HepG2 (cell line): ENCODE measurements around the gene LIN7A. TPM values are rescaled to one million over a fixed set of nuclear protein-coding genes. Genes with fewer than 3 reads are reported as not detected.

Source experiments
- BCL3 ChIP-seq: sonication (generic); formaldehyde crosslinking; IDR thresholded peaks from 2 replicates; pipeline ENCODE4 v1.5.1; 2020; ENCODE audit warnings: mild to moderate bottlenecking, missing genetic modification reagents, moderate library complexity
- CEBPG ChIP-seq: IDR thresholded peaks from 2 replicates; pipeline ENCODE4 v1.6.1; 2016
- FOXO1 ChIP-seq: sonication (generic); formaldehyde crosslinking; IDR thresholded peaks from 2 replicates; pipeline ENCODE4 v1.4.0; 2020; ENCODE audit warnings: missing genetic modification reagents
- FOXP1 ChIP-seq, 2 experiments: fragments of 450-650 bp in 1 of 2; IDR thresholded peaks; 2 replicates each; pipeline ENCODE4 v1.6.1; 2017 to 2018; ENCODE audit warnings: antibody characterized with exemption in 1 of 2
- GATAD1 ChIP-seq: IDR thresholded peaks from 2 replicates; pipeline ENCODE4 v1.6.1; 2016; ENCODE audit warnings: missing genetic modification reagents, missing compliant biosample characterization
- GPBP1L1 ChIP-seq: sonication (generic); formaldehyde crosslinking; IDR thresholded peaks from 2 replicates; pipeline ENCODE4 v1.5.0; 2020; ENCODE audit warnings: mild to moderate bottlenecking, missing genetic modification reagents
- HNF1A ChIP-seq, 2 experiments: sonication (generic) in 1 of 2; formaldehyde crosslinking in 1 of 2; IDR thresholded peaks; 2 replicates each; pipeline versions ENCODE4 v1.4.0 to v1.6.1; 2016 to 2020; ENCODE audit warnings: borderline replicate concordance in 1 of 2, low read depth in 1 of 2, mild to moderate bottlenecking in 1 of 2, missing genetic modification reagents in 1 of 2
- ISX ChIP-seq: sonication (generic); formaldehyde crosslinking; conservative IDR thresholded peaks from 2 replicates; pipeline ENCODE4 v1.5.0; 2020; ENCODE audit warnings: missing genetic modification reagents
- MLXIP ChIP-seq: sonication (generic); formaldehyde crosslinking; IDR thresholded peaks from 2 replicates; pipeline ENCODE4 v1.9.0; 2021; ENCODE audit warnings: missing genetic modification reagents, borderline replicate concordance
- REPIN1 ChIP-seq: sonication (generic); formaldehyde crosslinking; IDR thresholded peaks from 2 replicates; pipeline ENCODE4 v1.8.0; 2022; ENCODE audit warnings: missing genetic modification reagents, low read depth, mild to moderate bottlenecking, borderline replicate concordance
- ZBTB42 ChIP-seq: sonication (generic); formaldehyde crosslinking; IDR thresholded peaks from 2 replicates; pipeline ENCODE4 v1.5.0; 2020; ENCODE audit warnings: mild to moderate bottlenecking, missing genetic modification reagents
- ZBTB7A ChIP-seq: sonication (generic); formaldehyde crosslinking; IDR thresholded peaks from 2 replicates; pipeline ENCODE4 v1.8.0; 2022; ENCODE audit warnings: mild to moderate bottlenecking, missing genetic modification reagents
- ZNF264 ChIP-seq: sonication (generic); formaldehyde crosslinking; IDR thresholded peaks from 2 replicates; pipeline ENCODE4 v1.4.0; 2020; ENCODE audit warnings: missing genetic modification reagents
- ZNF441 ChIP-seq: sonication (generic); formaldehyde crosslinking; IDR thresholded peaks from 2 replicates; pipeline ENCODE4 v1.7.0; 2021; ENCODE audit warnings: missing genetic modification reagents, borderline replicate concordance
- ZSCAN21 ChIP-seq: sonication (generic); formaldehyde crosslinking; IDR thresholded peaks from 2 replicates; pipeline ENCODE4 v1.8.0; 2022; ENCODE audit warnings: mild to moderate bottlenecking, missing genetic modification reagents, moderate library complexity, borderline replicate concordance
- polyA plus RNA-seq, 8 experiments: library from polyadenylated mRNA; depleted of rRNA in 3 of 8; stranded (reverse) in 7 of 8; unstranded in 1 of 8; fragments of >200 nt; fragmentation: Illumina TruSeq in 4 of 8; extraction: Trizol in 4 of 8; gene quantifications; 2 replicates each; pipeline versions ENCODE4 v1.2.1 to v1.2.3, GENCODE V29; 2011 to 2016; ENCODE audit warnings: low read depth in 4 of 8, missing spikeins in 1 of 8, mixed read lengths in 1 of 8; ENCODE audit not compliant: insufficient read depth in 1 of 8
- total RNA-seq, 5 experiments: library from RNA; depleted of rRNA; stranded (reverse); fragments of >200 nt; fragmentation: Illumina TruSeq; extraction: Trizol; gene quantifications; 2 replicates each; pipeline ENCODE4 v1.2.3, GENCODE V29; 2016; ENCODE audit warnings: low read depth in 1 of 5

LIN7A gene
- total and polyA plus RNA-seq, 2 of the 13 experiments (the other 11 are each of a cell fraction or from before 2014, with no cell fraction given), result 18.5 to 19.2 TPM

GRCh38 chr12:80778005-80778541 lies 159.7 kb downstream of the LIN7A start (continued):
- TF ChIP-seq MLXIP (no peak), HNF1A (IDR thresholded peaks at IDR 0.05; ENCODE audit: low read depth) (0 out of 2 replicates have a peak, but pooled peaks have one; percentile 12), HNF1A (CRISPR knock-in tag; IDR thresholded peaks at IDR 0.05; ENCODE audit: borderline replicate concordance) (no peak), CEBPG (CRISPR knock-in tag) (peak; percentile 17; the same call in 1 of the 2 replicates), GATAD1 (0 out of 2 replicates have a peak, but pooled peaks have one; percentile 21), ZNF264 (0 out of 2 replicates have a peak, but pooled peaks have one; percentile 38), ZSCAN21 (no peak), ZBTB7A (CRISPR knock-in tag) (no peak), GPBP1L1 (no peak), BCL3 (CRISPR knock-in tag) (no peak), REPIN1 (CRISPR knock-in tag) (peak; percentile 16; the same call in 1 of the 2 replicates), FOXP1 (IDR thresholded peaks at IDR 0.05) (no peak), FOXP1 (CRISPR knock-in tag; IDR thresholded peaks at IDR 0.05) (no peak), ZBTB42 (CRISPR knock-in tag) (no peak), ISX (no peak; the same call in 1 of the 2 replicates), FOXO1 (CRISPR knock-in tag) (0 out of 2 replicates have a peak, but pooled peaks have one; percentile 16), ZNF441 (CRISPR knock-in tag) (no peak)
